Measurements from ENCODE around the gene PPP1R14C. TPM values are rescaled to one million over a fixed set of nuclear protein-coding genes. Genes with fewer than 3 reads are reported as not detected.
"Not testable (repeated sequence)": the region's sequence is repeated elsewhere in the genome, so short reads cannot be mapped to it uniquely, and the experiment has no call there.

The PPP1R14C gene
- total and polyA plus RNA-seq, 4 donors = 0.18 to 2.8 (median 0.48) TPM

- DNase-seq (no peak), ATAC-seq (ENCODE audit: low FRiP score) (no peak)
- no peak overlapping the region for H3K4me3 ChIP-seq (ENCODE audit: low read length in 2 of 2)
- H3K27me3 ChIP-seq (ENCODE audit: control insufficient read depth in 1 of 2, insufficient read depth in 2 of 2, low read length in 1 of 2) = no peaks in the 10 kb centered on the region
- no peaks in the 10 kb centered on the region for H3K9me3 ChIP-seq (ENCODE audit: control insufficient read depth, low read length)
- intact Hi-C loops (cut with DNase I) = no loop called here
- H3K4me1 ChIP-seq (ENCODE audit: control insufficient read depth in 1 of 2, insufficient read depth in 2 of 2, low read length in 2 of 2) = no peaks in the 10 kb centered on the region
- H3K27ac ChIP-seq (ENCODE audit: low read depth in 1 of 2, low read length in 2 of 2) = no peak overlapping the region
- H3K36me3 ChIP-seq (ENCODE audit: control insufficient read depth in 1 of 2, insufficient read depth in 2 of 2, low read length in 1 of 2) = no peaks in the 10 kb centered on the region
- WGBS, 2 donors = 64 to 71% methylated on average over 9 of the region's 9 CpGs
These were observed 13.0 kb upstream of the PPP1R14C start for GRCh38 chr6:150129616-150130505.

- DNase-seq (no peak), ATAC-seq (ENCODE audit: low FRiP score) (no peak)
- Histone ChIP-seq H3K4me3 (ENCODE audit: low read length in 2 of 2) (no peak overlapping the region), H3K36me3 (ENCODE audit: control insufficient read depth in 1 of 2, insufficient read depth in 2 of 2, low read length in 1 of 2) (no peaks in the 10 kb centered on the region), H3K9me3 (ENCODE audit: control insufficient read depth, low read length) (peaks cover 4% of the 10 kb centered on the region), H3K4me1 (ENCODE audit: control insufficient read depth in 1 of 2, insufficient read depth in 2 of 2, low read length in 2 of 2) (no peaks in the 10 kb centered on the region), H3K27me3 (ENCODE audit: control insufficient read depth in 1 of 2, insufficient read depth in 2 of 2, low read length in 1 of 2) (peaks cover 0 to 2% of the 10 kb centered on the region in 2 donors), H3K27ac (ENCODE audit: low read depth in 1 of 2, low read length in 2 of 2) (no peak overlapping the region)
- intact Hi-C loops (cut with DNase I) = no loop called here
- 92 to 97% methylated on average over 2 of the region's 2 CpGs for WGBS, 2 donors
These were observed 9.2 kb upstream of the PPP1R14C start for GRCh38 chr6:150133686-150134085.

- Histone ChIP-seq H3K36me3 (ENCODE audit: control insufficient read depth in 1 of 2, insufficient read depth in 2 of 2, low read length in 1 of 2) (no peaks in the 10 kb centered on the region), H3K4me3 (ENCODE audit: low read length in 2 of 2) (no peak overlapping the region), H3K27ac (ENCODE audit: low read depth in 1 of 2, low read length in 2 of 2) (no peak overlapping the region), H3K27me3 (ENCODE audit: control insufficient read depth in 1 of 2, insufficient read depth in 2 of 2, low read length in 1 of 2) (peaks cover 0 to 2% of the 10 kb centered on the region in 2 donors), H3K4me1 (ENCODE audit: control insufficient read depth in 1 of 2, insufficient read depth in 2 of 2, low read length in 2 of 2) (no peaks in the 10 kb centered on the region), H3K9me3 (ENCODE audit: control insufficient read depth, low read length) (peaks cover 4% of the 10 kb centered on the region)
- DNase-seq = no peak
- WGBS, 2 donors = 85 to 86% methylated on average over 7 of the region's 7 CpGs
- intact Hi-C loops (cut with DNase I) = no loop called here
- ATAC-seq (ENCODE audit: low FRiP score) = no peak
These were observed 8.4 kb upstream of the PPP1R14C start for GRCh38 chr6:150134280-150134920.

GRCh38 chr6:150137711-150138110 is 5.1 kb upstream of the PPP1R14C start:
- H3K27ac ChIP-seq (ENCODE audit: low read depth in 1 of 2, low read length in 2 of 2); H3K9me3 ChIP-seq (ENCODE audit: control insufficient read depth, low read length); ATAC-seq (ENCODE audit: low FRiP score); H3K27me3 ChIP-seq (ENCODE audit: control insufficient read depth in 1 of 2, insufficient read depth in 2 of 2, low read length in 1 of 2); intact Hi-C loops (cut with DNase I); H3K4me3 ChIP-seq (ENCODE audit: low read length in 2 of 2); H3K4me1 ChIP-seq (ENCODE audit: control insufficient read depth in 1 of 2, insufficient read depth in 2 of 2, low read length in 2 of 2); H3K36me3 ChIP-seq (ENCODE audit: control insufficient read depth in 1 of 2, insufficient read depth in 2 of 2, low read length in 1 of 2); DNase-seq: not testable (repeated sequence)
- WGBS, 2 donors = 73 to 83% methylated on average over 3 of the region's 3 CpGs

GRCh38 chr6:150138638-150139037 is 4.2 kb upstream of the PPP1R14C start:
- DNase-seq (no peak), ATAC-seq (ENCODE audit: low FRiP score) (no peak)
- intact Hi-C loops (cut with DNase I) = no loop called here
- peaks cover 4% of the 10 kb centered on the region for H3K9me3 ChIP-seq (ENCODE audit: control insufficient read depth, low read length)
- H3K36me3 ChIP-seq (ENCODE audit: control insufficient read depth in 1 of 2, insufficient read depth in 2 of 2, low read length in 1 of 2) = no peaks in the 10 kb centered on the region
- 67 to 71% methylated on average over 7 of the region's 7 CpGs for WGBS, 2 donors
- H3K4me3 ChIP-seq (ENCODE audit: low read length in 2 of 2) = no peak overlapping the region
- peaks cover 0 to 2% of the 10 kb centered on the region in 2 donors for H3K27me3 ChIP-seq (ENCODE audit: control insufficient read depth in 1 of 2, insufficient read depth in 2 of 2, low read length in 1 of 2)
- H3K27ac ChIP-seq (ENCODE audit: low read depth in 1 of 2, low read length in 2 of 2) = no peak overlapping the region
- peaks cover 0 to 3% of the 10 kb centered on the region in 2 donors for H3K4me1 ChIP-seq (ENCODE audit: control insufficient read depth in 1 of 2, insufficient read depth in 2 of 2, low read length in 2 of 2)

GRCh38 chr6:150139533-150139932 is 3.3 kb upstream of the PPP1R14C start:
- Histone ChIP-seq H3K9me3 (ENCODE audit: control insufficient read depth, low read length) (peaks cover 4% of the 10 kb centered on the region), H3K36me3 (ENCODE audit: control insufficient read depth in 1 of 2, insufficient read depth in 2 of 2, low read length in 1 of 2) (no peaks in the 10 kb centered on the region), H3K4me1 (ENCODE audit: control insufficient read depth in 1 of 2, insufficient read depth in 2 of 2, low read length in 2 of 2) (peaks cover 0 to 3% of the 10 kb centered on the region in 2 donors), H3K27me3 (ENCODE audit: control insufficient read depth in 1 of 2, insufficient read depth in 2 of 2, low read length in 1 of 2) (peaks cover 0 to 4% of the 10 kb centered on the region in 2 donors), H3K27ac (ENCODE audit: low read depth in 1 of 2, low read length in 2 of 2) (no peak overlapping the region), H3K4me3 (ENCODE audit: low read length in 2 of 2) (no peak overlapping the region)
- 37 to 59% methylated on average over 3 of the region's 3 CpGs for WGBS, 2 donors
- intact Hi-C loops (cut with DNase I) = no loop called here
- ATAC-seq (ENCODE audit: low FRiP score) (no peak), DNase-seq (no peak)

- Histone ChIP-seq H3K27me3 (ENCODE audit: control insufficient read depth in 1 of 2, insufficient read depth in 2 of 2, low read length in 1 of 2) (peaks cover 0 to 4% of the 10 kb centered on the region in 2 donors), H3K27ac (ENCODE audit: low read depth in 1 of 2, low read length in 2 of 2) (no peak overlapping the region), H3K9me3 (ENCODE audit: control insufficient read depth, low read length) (peaks cover 4% of the 10 kb centered on the region), H3K36me3 (ENCODE audit: control insufficient read depth in 1 of 2, insufficient read depth in 2 of 2, low read length in 1 of 2) (no peaks in the 10 kb centered on the region), H3K4me3 (ENCODE audit: low read length in 2 of 2) (no peak overlapping the region), H3K4me1 (ENCODE audit: control insufficient read depth in 1 of 2, insufficient read depth in 2 of 2, low read length in 2 of 2) (peaks cover 0 to 3% of the 10 kb centered on the region in 2 donors)
- 78 to 79% methylated on average over 6 of the region's 6 CpGs for WGBS, 2 donors
- ATAC-seq (ENCODE audit: low FRiP score) = no peak
- intact Hi-C loops (cut with DNase I) = no loop called here
- DNase-seq = no peak
These were observed 2.4 kb upstream of the PPP1R14C start for GRCh38 chr6:150140236-150140969.

- peak overlapping the region in 1 of 2 donors; percentile 40 for H3K4me3 ChIP-seq (ENCODE audit: low read length in 2 of 2)
- 0 to 2% methylated on average over 25 of the region's 25 CpGs for WGBS, 2 donors
- no peak overlapping the region for H3K27ac ChIP-seq (ENCODE audit: low read depth in 1 of 2, low read length in 2 of 2)
- no peaks in the 10 kb centered on the region for H3K9me3 ChIP-seq (ENCODE audit: control insufficient read depth, low read length)
- peaks cover 0 to 3% of the 10 kb centered on the region in 2 donors for H3K4me1 ChIP-seq (ENCODE audit: control insufficient read depth in 1 of 2, insufficient read depth in 2 of 2, low read length in 2 of 2)
- ATAC-seq (ENCODE audit: low FRiP score) (no peak), DNase-seq (no peak)
- peaks cover 0 to 1% of the 10 kb centered on the region in 2 donors for H3K27me3 ChIP-seq (ENCODE audit: control insufficient read depth in 1 of 2, insufficient read depth in 2 of 2, low read length in 1 of 2)
- H3K36me3 ChIP-seq (ENCODE audit: control insufficient read depth in 1 of 2, insufficient read depth in 2 of 2, low read length in 1 of 2) = no peaks in the 10 kb centered on the region
- intact Hi-C loops (cut with DNase I) = no loop called here
These were observed 661 bp upstream of the PPP1R14C start for GRCh38 chr6:150142097-150142669.
